K562 (cell line): ENCODE results near the gene ILF2. TPM values are rescaled to one million over a fixed set of nuclear protein-coding genes. Genes with fewer than 3 reads are reported as not detected.

Source experiments
- ATAC-seq: fragments of 200-7000 bp; cut with Tn5 transposase; 3 replicates; pipeline ENCODE4 v1.9.1; 2020; ENCODE audit warnings: moderate library complexity
- BruUV-seq: library from RNA; stranded (reverse); fragments of 400-500 nt; replicated peaks from 2 replicates; lab custom pipeline; 2021; lab: Mats Ljungman, UMichigan
- CTCF ChIA-PET: fragments of 300-600 bp; formaldehyde crosslinking; extraction: SDS; loops from one replicate; lab custom pipeline; 2021; ENCODE audit warnings: low intra/inter-chr PET ratio; lab: Yijun Ruan, JAX
- POLR2A ChIA-PET: fragments of 300-600, 350-650 bp; sonication (Branson Sonifier 250); formaldehyde crosslinking; extraction: SDS; loops from one replicate; lab custom pipeline; 2021; ENCODE audit warnings: antibody characterized with exemption, inconsistent platforms; lab: Yijun Ruan, JAX
- DNase-seq, 4 experiments: peaks; one replicate each; pipeline versions ENCODE4 v3.0.0 to v3.0.0-alpha.2; 2011 to 2018; ENCODE audit warnings: low spot score in 3 of 4, mixed read lengths in 3 of 4; ENCODE audit errors: extremely low read depth in 1 of 4
- FAIRE-seq: peaks from 2 replicates; lab custom pipeline; 2011; peaks lifted over from hg19 to GRCh38; lab: Jason Lieb, UNC
- H2AFZ ChIP-seq: 2 replicates; pipeline ENCODE4 v1.6.0; 2011; ENCODE audit warnings: low read depth, low read length, control low read depth, inconsistent platforms
- H3K27ac ChIP-seq: fragments of 200-600 bp; 3 replicates; pipeline ENCODE4 v1.8.0; 2011; ENCODE audit warnings: low read depth, mild to moderate bottlenecking, control low read depth, inconsistent platforms, low read length, moderate library complexity, mixed read lengths; ENCODE audit errors: extremely low read depth
- H3K27me3 ChIP-seq, 2 experiments: fragments of 300-600 bp in 1 of 2; 2 replicates in 1 of 2; 3 replicates in 1 of 2; pipeline versions ENCODE4 v1.6.0 to v1.8.0; 2011; ENCODE audit warnings: inconsistent platforms in 2 of 2, low read length in 2 of 2, mild to moderate bottlenecking in 1 of 2, mixed read lengths in 1 of 2, moderate library complexity in 1 of 2; ENCODE audit not compliant: control insufficient read depth in 2 of 2, insufficient read depth in 2 of 2
- H3K36me3 ChIP-seq: fragments of 300-600 bp; 3 replicates; pipeline ENCODE4 v1.8.0; 2011; ENCODE audit warnings: mild to moderate bottlenecking, low read length, inconsistent platforms; ENCODE audit not compliant: control insufficient read depth, insufficient read depth
- H3K4me1 ChIP-seq, 2 experiments: fragments of 200-600 bp in 1 of 2; replicated peaks in 1 of 2; 2 replicates in 1 of 2; 3 replicates in 1 of 2; pipeline versions ENCODE4 v1.5.1 to v1.8.0; 2011; ENCODE audit warnings: inconsistent platforms in 2 of 2, low read length in 2 of 2, mild to moderate bottlenecking in 1 of 2, mixed read lengths in 1 of 2, moderate library complexity in 1 of 2; ENCODE audit not compliant: control insufficient read depth in 2 of 2, insufficient read depth in 2 of 2
- H3K4me2 ChIP-seq: 2 replicates; pipeline ENCODE4 v1.6.1; 2011; ENCODE audit warnings: low read length, control low read depth, inconsistent platforms, mixed read lengths; ENCODE audit not compliant: insufficient read depth
- H3K4me3 ChIP-seq: fragments of 200-600 bp; sonication (generic), shearing (Covaris generic); 2 replicates; pipeline ENCODE4 v1.5.1; 2016; ENCODE audit warnings: control low read depth, inconsistent platforms
- H3K79me2 ChIP-seq: fragments of 200-600 bp; 3 replicates; pipeline ENCODE4 v1.8.0; 2011; ENCODE audit warnings: low read length, inconsistent platforms; ENCODE audit not compliant: control insufficient read depth, insufficient read depth
- H3K9ac ChIP-seq, 2 experiments: 2 replicates each; pipeline versions ENCODE4 v1.6.0 to v1.6.1; 2011; ENCODE audit warnings: low read depth in 2 of 2, low read length in 2 of 2, control low read depth in 1 of 2, inconsistent platforms in 1 of 2, mild to moderate bottlenecking in 1 of 2, mixed read lengths in 1 of 2; ENCODE audit not compliant: insufficient read depth in 1 of 2
- H3K9me1 ChIP-seq: one replicate; pipeline ENCODE4 v1.6.0; 2011; ENCODE audit warnings: inconsistent platforms, mild to moderate bottlenecking, low read length, moderate library complexity; ENCODE audit not compliant: control insufficient read depth, insufficient read depth
- H3K9me3 ChIP-seq: replicated peaks from 2 replicates; pipeline ENCODE4 v1.5.1; 2011; ENCODE audit warnings: low read depth, low read length, inconsistent platforms; ENCODE audit not compliant: control insufficient read depth, insufficient read depth
- H4K20me1 ChIP-seq: replicated peaks from 2 replicates; pipeline ENCODE4 v1.6.1; 2011; ENCODE audit warnings: low read length, inconsistent platforms, mixed read lengths; ENCODE audit not compliant: control insufficient read depth, insufficient read depth
- IFI16 ChIP-seq: fragments of 250-450 bp; sonication (Bioruptor Pico); IDR thresholded peaks from 2 replicates; pipeline ENCODE4 v2.1.2; 2022; ENCODE audit warnings: mild to moderate bottlenecking, inconsistent platforms
- MIER1 ChIP-seq: fragments of 450-650 bp; IDR thresholded peaks from 2 replicates; pipeline ENCODE4 v1.6.1; 2016; ENCODE audit warnings: antibody characterized with exemption, mild to moderate bottlenecking, low read depth
- RBM15 ChIP-seq: fragments of 200-400 bp; formaldehyde crosslinking; IDR thresholded peaks from 2 replicates; pipeline ENCODE4 v1.6.1; 2018; ENCODE audit warnings: mild to moderate bottlenecking, low read length, moderate library complexity; ENCODE audit not compliant: insufficient read depth
- TEAD4 ChIP-seq, 2 experiments: sonication (generic) in 1 of 2; formaldehyde crosslinking in 1 of 2; IDR thresholded peaks; 2 replicates each; pipeline versions ENCODE4 v1.6.1 to v1.8.0; 2012 to 2022; ENCODE audit warnings: borderline replicate concordance in 1 of 2, inconsistent platforms in 1 of 2, low read length in 1 of 2, mild to moderate bottlenecking in 1 of 2, missing genetic modification reagents in 1 of 2
- TSC22D4 ChIP-seq: fragments of 450-650 bp; IDR thresholded peaks from 2 replicates; pipeline ENCODE4 v1.6.1; 2016; ENCODE audit warnings: missing genetic modification characterization, missing biosample characterization, control low read depth
- ZBTB49 ChIP-seq: sonication (generic); formaldehyde crosslinking; IDR thresholded peaks from 2 replicates; pipeline ENCODE4 v1.8.0; 2022; ENCODE audit warnings: missing genetic modification reagents, mild to moderate bottlenecking, borderline replicate concordance
- ZHX1 ChIP-seq: fragments of 150-350 bp; conservative IDR thresholded peaks from 2 replicates; pipeline ENCODE4 v1.6.1; 2014; ENCODE audit warnings: low read length
- ZNF263 ChIP-seq: sonication (generic); formaldehyde crosslinking; IDR thresholded peaks from 2 replicates; pipeline ENCODE4 v1.8.0; 2022; ENCODE audit warnings: mild to moderate bottlenecking, missing genetic modification reagents, borderline replicate concordance
- WGBS: fragments of 100-300 bp; shearing (Covaris generic); methylation state at CpG from one replicate; pipeline ENCODE4 v1.1.6; 2016; ENCODE audit warnings: low coverage, mixed read lengths; ENCODE audit not compliant: insufficient coverage; ENCODE audit errors: missing lambda C conversion rate; 5-methylcytosine and 5-hydroxymethylcytosine counted together
- in situ Hi-C: fragments of 300-500 bp; cut with MboI; formaldehyde crosslinking; loops from 4 replicates; pipeline ENCODE4 v1.15.0; 2018; ENCODE audit warnings: inconsistent platforms, mixed read lengths
- intact Hi-C: fragments of 100-400 bp; cut with micrococcal nuclease; formaldehyde crosslinking; loops from 2 replicates; pipeline ENCODE4 v1.14.2; 2022
- polyA plus RNA-seq, 8 experiments: library from polyadenylated mRNA; depleted of rRNA in 4 of 8; stranded (reverse) in 5 of 8; unstranded in 3 of 8; fragments of >200 nt; fragmentation: Nextera tagmentation in 2 of 8; fragmentation: Illumina TruSeq in 1 of 8; extraction: Ambion mirVana in 2 of 8; extraction: Trizol in 1 of 8; gene quantifications; 2 replicates each; pipeline versions ENCODE4 v1.2.1 to v1.2.3, GENCODE V29; 2011 to 2014; ENCODE audit warnings: inconsistent platforms in 1 of 8, missing spikeins in 1 of 8
- total RNA-seq, 7 experiments: library from RNA; depleted of rRNA in 6 of 7; stranded (reverse); fragments of >200 nt in 6 of 7; fragmentation: Illumina TruSeq in 2 of 7; extraction: Trizol in 2 of 7; gene quantifications; 2 replicates each; pipeline versions ENCODE4 v1.2.1 to v1.2.3, GENCODE V29; 2011 to 2021; ENCODE audit warnings: low replicate concordance in 1 of 7

The ILF2 gene
- total and polyA plus RNA-seq, 9 of the 15 experiments (the other 6 are each of a cell fraction or from before 2014, with no cell fraction given) = 282 to 726 (median 474) TPM

GRCh38 chr1:153683854-153684253, 13.1 kb upstream of the ILF2 start (continued):
- TF ChIP-seq TSC22D4 (tag) (no peak), TEAD4 (IDR thresholded peaks at IDR 0.05; ENCODE audit: low read length) (no peak), TEAD4 (CRISPR knock-in tag; IDR thresholded peaks at IDR 0.05; ENCODE audit: borderline replicate concordance) (no peak), IFI16 (CRISPR knock-in tag) (no peak)

- CTCF ChIA-PET = no interaction called here
- 3% methylated on average over 7 of the region's 7 CpGs for WGBS
- in situ Hi-C loops = no loop called here
- TF ChIP-seq MIER1 (no peak), ZNF263 (peak; percentile 25; the same call in 1 of the 2 replicates), ZHX1 (no peak), RBM15 (no peak), ZBTB49 (CRISPR knock-in tag) (no peak)
These were observed 11.9 kb upstream of the ILF2 start for GRCh38 chr1:153682730-153683129.

More at GRCh38 chr1:153682730-153683129, 11.9 kb upstream of the ILF2 start:
- H3K27me3 ChIP-seq = peaks cover 33 to 59% of the 10 kb centered on the region in 2 experiments; a peak in 4 of 5 replicates
- H3K4me3 ChIP-seq = no peak overlapping the region
- DNase-seq (no peak), FAIRE-seq (no peak), ATAC-seq (no peak)
- no peaks in the 10 kb centered on the region for H3K79me2 ChIP-seq
- no peaks in the 10 kb centered on the region for H3K36me3 ChIP-seq
- H3K9me3 ChIP-seq = no peaks in the 10 kb centered on the region
- POLR2A ChIA-PET = interaction anchor here (0.6 kb wide), 1 partner anchor 159 kb away, joined by 3 read pairs; no protein-coding TSS in a partner anchor
- H3K9me1 ChIP-seq = no peaks in the 10 kb centered on the region
- H3K4me2 ChIP-seq = no peak overlapping the region
- peaks cover 0 to 27% of the 10 kb centered on the region in 2 experiments; a peak in 4 of 5 replicates for H3K4me1 ChIP-seq
- H2AFZ ChIP-seq = no peak overlapping the region
- H4K20me1 ChIP-seq = no peaks in the 10 kb centered on the region; the same call in 1 of the 2 replicates
- no peak overlapping the region for H3K9ac ChIP-seq
- BruUV-seq = no TSS peak
- intact Hi-C loops = no loop called here
- H3K27ac ChIP-seq = no peak overlapping the region
